SK-N-SH (cell line): ENCODE measurements around the gene PLD1. TPM values are rescaled to one million over a fixed set of nuclear protein-coding genes. Genes with fewer than 3 reads are reported as not detected.
A peak's percentile ranks its signal among the peaks of the same experiment; 100 is the strongest.

Source experiments
- CTCF ChIA-PET: fragments of 300-600, 350-600 bp; formaldehyde crosslinking; extraction: SDS; loops from one replicate; lab custom pipeline; 2021; lab: Yijun Ruan, JAX
- POLR2A ChIA-PET: fragments of 350-600 bp; sonication (Branson Sonifier 250); formaldehyde crosslinking; extraction: SDS; loops from one replicate; lab custom pipeline; 2020; ENCODE audit warnings: antibody characterized with exemption, inconsistent platforms; lab: Yijun Ruan, JAX
- DNase-seq: peaks from one replicate; pipeline ENCODE4 v3.0.0; 2012
- H2AFZ ChIP-seq: fragments of 200-600 bp; sonication (generic); 2 replicates; pipeline ENCODE4 v1.8.1; 2016; ENCODE audit warnings: antibody characterized with exemption, mild to moderate bottlenecking, low read depth
- H3F3A ChIP-seq: fragments of 200-600 bp; sonication (generic); replicated peaks from 2 replicates; pipeline ENCODE3; 2016; ENCODE audit warnings: antibody characterized with exemption, mild to moderate bottlenecking; ENCODE audit not compliant: insufficient read depth
- H3K27ac ChIP-seq, 2 experiments: fragments of 200-500 bp in 1 of 2; fragments of 200-600 bp in 1 of 2; sonication (Bioruptor generic) in 1 of 2; sonication (generic), shearing (Covaris generic) in 1 of 2; 2 replicates each; pipeline versions ENCODE4 v1.5.1 to v1.6.1; 2014 to 2016; ENCODE audit warnings: low read depth in 2 of 2, inconsistent platforms in 1 of 2, low read length in 1 of 2, mild to moderate bottlenecking in 1 of 2, mixed read lengths in 1 of 2
- H3K27me3 ChIP-seq: fragments of 200-600 bp; sonication (generic), shearing (Covaris generic); 2 replicates; pipeline ENCODE4 v1.6.1; 2016; ENCODE audit warnings: mixed run types; ENCODE audit not compliant: insufficient read depth
- H3K36me3 ChIP-seq, 2 experiments: fragments of 200-500 bp in 1 of 2; fragments of 200-600 bp in 1 of 2; sonication (Bioruptor generic) in 1 of 2; sonication (generic) in 1 of 2; replicated peaks in 1 of 2; 2 replicates each; pipeline versions ENCODE3 to v1.5.1; 2014 to 2016; ENCODE audit warnings: low read length in 1 of 2, mild to moderate bottlenecking in 1 of 2; ENCODE audit not compliant: insufficient read depth in 2 of 2, control insufficient read depth in 1 of 2
- H3K4me1 ChIP-seq, 2 experiments: fragments of 200-500 bp in 1 of 2; fragments of 200-600 bp in 1 of 2; sonication (Bioruptor generic) in 1 of 2; sonication (generic), shearing (Covaris generic) in 1 of 2; 2 replicates each; pipeline versions ENCODE4 v1.5.1 to v1.6.1; 2014 to 2016; ENCODE audit warnings: low read depth in 1 of 2, low read length in 1 of 2, mixed run types in 1 of 2; ENCODE audit not compliant: insufficient read depth in 2 of 2, control insufficient read depth in 1 of 2
- H3K4me2 ChIP-seq: fragments of 200-600 bp; sonication (generic), shearing (Covaris generic); 2 replicates; pipeline ENCODE4 v1.6.1; 2017; ENCODE audit warnings: mixed run types
- H3K4me3 ChIP-seq, 2 experiments: fragments of 200-500 bp in 1 of 2; fragments of 200-600 bp in 1 of 2; sonication (Bioruptor generic) in 1 of 2; sonication (generic), shearing (Covaris generic) in 1 of 2; 2 replicates each; pipeline versions ENCODE4 v1.5.1 to v1.8.1; 2014 to 2016; ENCODE audit warnings: low read depth in 2 of 2, inconsistent platforms in 1 of 2, low read length in 1 of 2, mild to moderate bottlenecking in 1 of 2, mixed read lengths in 1 of 2, moderate library complexity in 1 of 2
- H3K79me2 ChIP-seq: fragments of 200-600 bp; sonication (generic); 2 replicates; pipeline ENCODE4 v1.8.1; 2017; ENCODE audit warnings: mild to moderate bottlenecking; ENCODE audit not compliant: insufficient read depth
- H3K9ac ChIP-seq: fragments of 200-600 bp; sonication (generic); 2 replicates; pipeline ENCODE4 v1.6.1; 2017; ENCODE audit warnings: mixed run types
- H3K9me2 ChIP-seq: fragments of 200-600 bp; sonication (generic); 2 replicates; pipeline ENCODE4 v1.6.1; 2017; ENCODE audit warnings: mixed run types
- H3K9me3 ChIP-seq: fragments of 200-600 bp; sonication (generic); 2 replicates; pipeline ENCODE4 v1.6.1; 2017; ENCODE audit warnings: mixed run types, mild to moderate bottlenecking, moderate library complexity
- H4K20me1 ChIP-seq: fragments of 200-600 bp; sonication (generic); 2 replicates; pipeline ENCODE4 v1.6.1; 2017; ENCODE audit warnings: mild to moderate bottlenecking, mixed run types; ENCODE audit not compliant: insufficient read depth
- ELF1 ChIP-seq: IDR thresholded peaks from 2 replicates; pipeline ENCODE4 v1.4.0; 2012
- EP300 ChIP-seq, 2 experiments: IDR thresholded peaks; 2 replicates each; pipeline versions ENCODE4 v1.4.0 to v1.6.1; 2012; ENCODE audit warnings: borderline replicate concordance in 1 of 2, low read depth in 1 of 2, low read length in 1 of 2
- FOSL2 ChIP-seq: IDR thresholded peaks from 2 replicates; pipeline ENCODE4 v1.4.0; 2012; ENCODE audit warnings: low read depth, mild to moderate bottlenecking, moderate library complexity, borderline replicate concordance
- IRF3 ChIP-seq: fragments of 150-350 bp; IDR thresholded peaks from 2 replicates; pipeline ENCODE4 v1.6.1; 2016; ENCODE audit warnings: mild to moderate bottlenecking, low read depth, low read length
- JUND ChIP-seq: IDR thresholded peaks from 2 replicates; pipeline ENCODE4 v1.4.0; 2012
- MXI1 ChIP-seq: IDR thresholded peaks from 2 replicates; pipeline ENCODE4 v1.6.1; 2012; ENCODE audit warnings: mild to moderate bottlenecking, low read depth, low read length, improper control_type of control experiment
- NFIC ChIP-seq: IDR thresholded peaks from 2 replicates; pipeline ENCODE4 v1.4.0; 2012; ENCODE audit warnings: borderline replicate concordance
- PBX3 ChIP-seq: IDR thresholded peaks from 2 replicates; pipeline ENCODE4; 2012
- RAD21 ChIP-seq: IDR thresholded peaks from 2 replicates; pipeline ENCODE4 v1.6.1; 2012; ENCODE audit warnings: mild to moderate bottlenecking, low read length
- REST ChIP-seq: IDR thresholded peaks from 2 replicates; pipeline ENCODE4 v1.6.1; 2012; ENCODE audit warnings: mild to moderate bottlenecking, low read depth, low read length, moderate library complexity
- RFX5 ChIP-seq: IDR thresholded peaks from 2 replicates; pipeline ENCODE4 v1.6.1; 2012; ENCODE audit warnings: mild to moderate bottlenecking, improper control_type of control experiment, low read length
- RXRA ChIP-seq: IDR thresholded peaks from 2 replicates; pipeline ENCODE4 v1.4.0; 2012; ENCODE audit warnings: low read depth, mild to moderate bottlenecking, borderline replicate concordance
- SIN3A ChIP-seq: IDR thresholded peaks from 2 replicates; pipeline ENCODE4 v1.6.1; 2012; ENCODE audit warnings: low read depth, mild to moderate bottlenecking, low read length, moderate library complexity, borderline replicate concordance
- SMC3 ChIP-seq: IDR thresholded peaks from 2 replicates; pipeline ENCODE4 v1.6.1; 2012; ENCODE audit warnings: low read depth, low read length, improper control_type of control experiment
- TAF1 ChIP-seq: IDR thresholded peaks from 2 replicates; pipeline ENCODE4 v1.6.1; 2012; ENCODE audit warnings: low read depth, mild to moderate bottlenecking, low read length, moderate library complexity, borderline replicate concordance
- TCF12 ChIP-seq: IDR thresholded peaks from 2 replicates; pipeline ENCODE4 v1.4.0; 2012
- USF1 ChIP-seq: IDR thresholded peaks from 2 replicates; pipeline ENCODE4 v1.4.0; 2012; ENCODE audit warnings: low read depth, borderline replicate concordance
- USF2 ChIP-seq: fragments of 150-350 bp; IDR thresholded peaks from 2 replicates; pipeline ENCODE4 v1.6.1; 2017; ENCODE audit warnings: antibody characterized with exemption, low read length, low read depth, borderline replicate concordance
- YY1 ChIP-seq: IDR thresholded peaks from 2 replicates; pipeline ENCODE4 v1.4.0; 2012; ENCODE audit warnings: low read depth, mild to moderate bottlenecking
- ZBTB33 ChIP-seq: IDR thresholded peaks from 2 replicates; pipeline ENCODE4 v1.4.0; 2012; ENCODE audit warnings: low read depth, borderline replicate concordance
- WGBS: methylation state at CpG from one replicate; pipeline ENCODE4 v1.1.6; 2017; ENCODE audit warnings: low lambda C conversion rate; 5-methylcytosine and 5-hydroxymethylcytosine counted together
- polyA plus RNA-seq, 3 experiments: library from polyadenylated mRNA; depleted of rRNA; stranded (reverse); fragments of >200 nt; gene quantifications; 2 replicates each; pipeline ENCODE4 v1.2.3, GENCODE V29; 2012

PLD1 gene
- polyA plus RNA-seq, 1 of the 3 experiments (the other 2 are of a cell fraction), result 6.2 TPM

GRCh38 chr3:171828902-171829770 is 18.9 kb upstream of the PLD1 start:
- Histone ChIP-seq H2AFZ (no peak overlapping the region), H3K4me1 (peaks cover 5 to 7% of the 10 kb centered on the region in 2 experiments; a peak in 3 of 4 replicates), H3K79me2 (no peaks in the 10 kb centered on the region), H3K27me3 (no peaks in the 10 kb centered on the region), H3K27ac (peak overlapping the region in 1 of 2 experiments; percentile 27; a peak in 1 of 4 replicates), H3K9me2 (no peaks in the 10 kb centered on the region), H3K9me3 (no peaks in the 10 kb centered on the region), H3K4me2 (no peak overlapping the region)
- CTCF ChIA-PET, result interaction anchor here (0.9 to 2.0 kb wide), 9 partner anchors 18 to 867 kb away, joined by 3 to 11 read pairs (median 4); no protein-coding TSS in a partner anchor
- WGBS, result 96% methylated on average over 5 of the region's 5 CpGs
- no peak for TF ChIP-seq MXI1
- TF ChIP-seq JUND, result peak; percentile 14; the same call in 1 of the 2 replicates
- no peak for TF ChIP-seq SIN3A
- no peak for TF ChIP-seq YY1
- no peak for TF ChIP-seq USF1
- no peak; the same call in 1 of the 2 replicates for TF ChIP-seq NFIC
- TF ChIP-seq PBX3, result peak; percentile 63
- no peak for TF ChIP-seq RFX5
- TF ChIP-seq USF2, result no peak
- TF ChIP-seq TCF12, result peak; percentile 45
- no peak for TF ChIP-seq IRF3
- TF ChIP-seq SMC3, result no peak
- TF ChIP-seq RXRA, result no peak
- TF ChIP-seq RAD21, result no peak
- TF ChIP-seq EP300 (IDR thresholded peaks at IDR 0.05; ENCODE audit: borderline replicate concordance in 1 of 2, low read depth in 1 of 2, low read length in 1 of 2), result no peak
- no peak for TF ChIP-seq REST
- no peak for TF ChIP-seq FOSL2
- no peak for TF ChIP-seq TAF1
- TF ChIP-seq ELF1, result no peak
- no peak for TF ChIP-seq ZBTB33
- TF ChIP-seq, all 33 proteins: peak for 3
- DNase-seq, result no peak
- POLR2A ChIA-PET, result no interaction called here
- Histone ChIP-seq H3F3A (peaks cover 6% of the 10 kb centered on the region), H3K36me3 (no peaks in the 10 kb centered on the region), H3K9ac (no peak overlapping the region), H3K4me3 (no peak overlapping the region), H4K20me1 (no peaks in the 10 kb centered on the region)
